GM19397 (cell line): ENCODE results near the gene LBX1.

Experiments used
- ATAC-seq: cut with Tn5 transposase; IDR thresholded peaks from one replicate; pipeline ENCODE4 v1.9.1; 2021; ENCODE audit warnings: mild to moderate bottlenecking, moderate library complexity; ENCODE audit not compliant: unreplicated experiment

Gene LBX1

DNA sequence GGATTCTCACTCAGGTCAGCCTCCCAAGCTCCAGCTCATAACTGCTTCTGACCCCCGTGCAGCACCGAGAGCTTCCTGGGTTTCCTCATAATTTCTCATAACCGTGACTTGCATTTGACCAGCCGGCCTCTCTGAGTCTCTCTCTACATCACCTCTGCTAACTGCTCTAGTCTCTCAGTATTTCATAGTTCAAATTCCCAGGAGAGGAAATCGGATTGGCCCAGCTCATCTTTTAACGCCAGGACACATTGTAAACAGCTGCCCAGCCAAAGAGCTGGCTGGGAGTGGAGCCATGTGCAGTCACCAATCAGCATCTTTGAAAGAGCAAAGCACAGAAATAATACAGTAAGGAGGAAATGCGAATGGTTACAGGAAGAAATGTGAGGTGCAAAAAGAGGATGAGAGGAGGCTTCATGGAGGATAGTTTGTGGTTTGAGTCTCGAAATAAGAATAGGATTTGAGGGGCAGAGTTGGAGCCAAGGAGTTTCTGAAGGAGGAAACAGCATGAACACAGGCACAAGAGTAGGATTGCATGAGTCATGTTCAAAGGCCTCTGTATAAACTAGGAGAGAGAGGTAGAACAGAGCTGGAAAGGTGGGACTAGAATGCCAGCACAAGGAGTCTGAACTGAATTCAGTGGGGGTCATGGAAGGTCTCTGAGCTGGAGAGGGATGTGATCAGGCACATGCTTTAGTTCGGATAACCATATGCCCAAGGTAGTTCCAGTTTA, 15.2 kb upstream of the LBX1 start:
- ATAC-seq: no peak

DNA sequence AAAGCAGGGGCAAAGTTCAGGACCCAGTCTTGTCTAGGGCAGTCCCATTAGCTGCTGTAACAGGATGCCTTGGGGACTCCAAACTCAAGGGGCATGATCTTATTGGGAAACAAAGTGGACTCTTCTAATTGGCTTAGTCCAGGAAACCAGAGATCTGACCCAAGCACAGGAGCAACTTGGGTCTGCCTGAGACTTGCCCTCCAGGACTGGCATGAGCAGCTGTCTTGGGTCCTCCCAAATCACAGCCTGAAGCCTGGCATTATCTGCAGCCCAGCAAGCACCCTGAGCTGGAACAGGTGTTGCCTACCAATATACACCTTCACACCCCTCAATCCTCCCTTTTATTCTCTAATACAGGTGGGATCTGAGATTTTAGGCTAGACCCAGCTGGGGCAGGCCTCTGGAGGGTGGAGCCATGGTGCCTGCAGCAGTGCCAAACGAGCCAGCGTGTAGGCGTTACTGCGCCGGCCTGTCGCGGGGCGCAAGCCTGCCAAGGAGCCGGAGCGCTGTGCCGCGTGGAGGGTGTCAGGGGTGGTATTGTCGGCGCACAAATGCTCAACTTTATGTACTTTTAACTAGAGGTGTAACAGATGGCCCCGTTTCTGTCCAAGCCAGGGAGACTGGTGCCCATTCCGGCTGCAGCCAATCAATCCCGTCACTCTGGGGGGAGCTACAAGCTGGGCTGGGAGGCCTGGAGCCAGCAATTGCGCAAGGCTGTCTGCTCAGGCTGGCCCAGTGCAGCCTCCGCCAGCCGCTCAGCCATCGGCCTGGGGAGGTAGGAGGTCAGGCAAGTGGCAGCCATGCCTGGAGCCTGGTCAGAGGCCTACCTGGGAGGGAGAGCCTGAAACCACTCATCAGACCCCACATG, 12.8 kb upstream of the LBX1 start:
- no peak for ATAC-seq

- no peak for ATAC-seq
Measured at GRCh38 chr10:101238732-101239105, 9.5 kb upstream of the LBX1 start.

- ATAC-seq: no peak
Measured at GRCh38 chr10:101237982-101238731, 8.9 kb upstream of the LBX1 start.

DNA sequence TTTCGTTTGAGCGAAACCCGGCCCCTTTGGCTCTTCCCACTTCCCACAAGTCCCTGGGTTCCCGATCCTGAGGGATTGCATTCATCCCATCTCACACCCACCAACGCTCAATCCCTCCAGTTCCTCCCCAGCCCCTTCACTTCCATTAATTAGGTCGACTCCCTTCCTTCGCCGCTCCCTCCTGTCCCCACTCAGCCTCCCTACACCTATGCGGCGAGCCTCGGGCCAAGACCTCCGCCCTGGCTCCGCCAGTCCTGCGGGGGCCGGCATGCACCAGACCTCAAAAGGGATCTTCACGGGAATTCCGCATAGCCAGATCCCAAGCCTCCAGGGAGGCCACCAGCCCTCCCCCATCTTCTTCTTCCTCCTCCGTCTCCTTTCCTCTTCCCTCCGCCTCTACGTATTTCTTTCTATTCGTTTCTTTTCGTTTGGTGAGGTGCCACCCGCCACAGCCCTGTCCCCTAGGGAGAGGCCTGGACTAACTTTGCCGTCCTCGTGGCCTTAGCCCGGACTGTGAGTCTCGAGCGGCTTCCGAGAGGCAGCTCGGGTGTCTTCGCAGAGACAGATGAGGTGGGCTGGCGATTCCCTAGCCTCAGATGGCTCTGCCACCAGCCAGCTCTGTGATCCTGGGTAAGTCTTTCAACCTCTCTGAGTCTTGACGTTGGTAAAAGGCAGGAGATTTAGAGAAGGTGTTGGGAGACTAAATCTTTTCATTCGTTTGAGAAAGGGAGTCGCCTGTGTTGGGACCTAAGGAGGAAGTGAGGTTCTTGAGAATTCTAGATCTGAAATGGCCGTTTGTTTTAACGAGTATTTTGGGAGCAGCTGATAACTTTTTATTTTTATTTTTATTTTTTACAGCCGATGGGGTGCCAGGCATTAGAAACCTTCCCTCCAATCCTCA, 8.1 kb upstream of the LBX1 start:
- no peak for ATAC-seq

DNA sequence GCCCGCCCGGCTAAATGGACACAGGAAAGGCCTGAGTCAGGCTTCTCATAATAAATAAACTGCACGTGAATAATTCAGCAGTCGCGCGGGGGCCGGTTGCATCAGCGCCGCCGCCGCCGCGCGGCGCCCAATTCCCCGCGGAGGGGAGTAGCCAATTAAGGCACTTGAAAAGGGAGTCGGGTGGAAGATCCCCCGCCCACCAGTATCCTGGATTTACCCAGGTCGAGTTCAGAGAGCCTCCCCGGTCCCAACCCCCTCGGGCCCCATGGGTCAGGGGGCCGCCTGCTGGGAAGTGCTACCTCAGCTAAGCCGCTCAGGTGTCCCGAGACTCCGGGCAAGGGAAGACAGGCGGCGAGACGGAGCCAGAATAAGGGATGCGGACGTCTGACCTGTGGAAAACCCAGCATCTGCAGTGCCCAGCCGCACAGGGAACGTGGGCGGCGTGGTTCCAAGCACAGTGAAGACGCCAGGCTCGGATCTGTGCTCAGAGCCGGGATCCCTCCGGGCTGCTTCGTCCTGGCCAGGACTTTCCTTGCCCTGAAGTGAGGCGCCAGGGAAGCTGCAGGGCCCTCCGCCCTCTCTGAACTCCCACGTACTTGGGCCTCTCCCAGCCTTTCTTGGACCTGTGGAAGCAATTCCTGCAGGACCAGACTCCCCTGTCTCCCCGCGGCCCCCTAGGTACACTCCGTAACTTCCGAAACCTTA, 7.3 kb upstream of the LBX1 start:
- no peak for ATAC-seq

DNA sequence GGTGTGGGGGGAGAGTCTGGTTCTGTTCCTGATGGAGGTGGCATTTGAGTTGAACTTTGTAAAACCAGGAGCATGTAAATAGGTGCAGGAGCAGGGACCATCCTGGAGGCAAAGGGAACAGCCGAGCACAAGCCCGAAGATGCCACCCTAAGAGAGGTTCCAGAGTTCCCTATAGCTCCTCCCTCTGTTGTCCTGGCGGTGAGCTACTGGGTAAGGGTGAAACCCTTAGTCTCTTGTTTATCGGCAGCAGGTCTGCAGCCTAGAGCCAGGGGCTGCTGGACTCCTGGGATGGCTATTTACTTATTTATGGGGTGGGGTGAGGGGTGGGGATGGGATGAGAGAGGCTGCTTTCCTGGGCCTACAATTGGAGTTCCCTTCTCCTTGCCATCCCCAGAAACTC, 6.5 kb upstream of the LBX1 start:
- no peak for ATAC-seq

DNA sequence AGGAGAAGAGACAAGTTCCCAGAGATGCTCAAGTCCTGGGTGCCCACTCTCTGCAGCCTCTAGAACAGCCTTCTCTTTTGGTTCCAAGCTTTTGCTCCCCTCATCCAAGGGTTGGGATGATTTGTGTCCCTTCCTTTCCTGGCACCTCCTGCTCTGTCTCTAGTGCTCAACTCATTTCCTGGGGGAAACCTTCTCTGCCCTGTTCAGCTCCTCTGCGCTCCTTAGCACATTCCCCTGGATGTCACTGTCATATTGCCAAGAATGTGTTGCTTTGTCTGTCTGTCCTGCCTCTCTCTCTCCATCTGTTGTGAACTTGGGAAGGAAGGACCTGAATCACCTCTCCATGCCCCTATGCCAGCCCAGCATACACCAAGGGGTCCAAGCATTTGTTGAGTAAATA, 5.1 kb upstream of the LBX1 start:
- no peak for ATAC-seq

GRCh38 chr10:101233863-101234262, 4.6 kb upstream of the LBX1 start:
- ATAC-seq: no peak

DNA sequence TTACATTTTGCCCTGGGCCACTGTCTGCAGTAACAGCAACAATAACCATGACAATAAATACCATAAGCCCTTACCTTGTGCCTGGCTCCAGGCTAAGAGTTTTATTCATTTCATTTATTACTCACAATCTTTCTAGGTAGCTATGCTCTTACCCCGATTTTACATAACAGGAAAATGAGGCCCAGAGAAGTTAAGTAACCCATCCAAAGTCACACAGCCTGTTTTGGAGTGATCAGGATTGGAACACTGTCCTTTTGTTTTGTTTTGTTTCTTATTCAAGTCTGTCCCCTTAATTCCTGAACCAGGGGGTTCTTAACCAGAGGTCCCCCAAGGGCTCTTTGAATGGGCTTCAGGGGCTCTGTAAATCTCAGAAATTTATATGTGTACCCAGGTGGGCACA, 4.2 kb upstream of the LBX1 start:
- ATAC-seq: no peak

DNA sequence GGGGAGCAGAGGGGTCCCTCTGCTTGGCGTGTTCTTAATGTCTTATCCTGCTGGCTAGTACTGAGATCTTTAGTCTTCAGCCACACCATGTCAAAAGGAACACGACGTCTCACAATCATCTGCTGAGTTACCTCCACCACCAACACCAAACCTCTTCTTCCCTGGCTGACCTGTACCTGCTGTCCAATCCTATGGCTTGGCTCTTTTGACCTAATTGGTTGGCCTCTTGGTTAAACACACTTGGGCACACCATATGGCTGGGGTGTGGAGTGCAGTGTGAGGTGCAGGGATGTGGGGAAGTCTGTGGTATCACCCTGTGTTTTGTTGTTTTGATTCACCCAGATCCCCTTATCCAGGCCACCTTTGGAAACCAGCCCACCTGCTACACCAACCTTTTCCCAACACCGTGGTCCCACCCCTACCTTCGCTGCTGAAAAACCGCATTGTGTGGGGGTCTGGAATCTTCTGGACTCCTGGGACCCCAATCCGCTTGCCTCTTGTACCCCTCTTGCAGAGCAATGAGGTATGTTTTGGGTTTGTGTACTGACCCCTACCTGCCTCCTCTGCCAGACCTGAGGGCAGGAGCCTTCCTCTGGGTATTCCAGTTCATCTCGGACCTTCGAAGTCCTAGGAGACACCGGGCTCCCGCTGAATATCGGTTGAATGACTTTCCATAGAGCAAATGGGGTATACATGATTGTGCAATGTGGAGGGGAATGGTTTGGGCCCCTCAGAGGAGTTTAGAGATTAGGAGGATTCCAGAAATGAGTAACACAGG, 2.8 kb upstream of the LBX1 start:
- ATAC-seq: no peak

DNA sequence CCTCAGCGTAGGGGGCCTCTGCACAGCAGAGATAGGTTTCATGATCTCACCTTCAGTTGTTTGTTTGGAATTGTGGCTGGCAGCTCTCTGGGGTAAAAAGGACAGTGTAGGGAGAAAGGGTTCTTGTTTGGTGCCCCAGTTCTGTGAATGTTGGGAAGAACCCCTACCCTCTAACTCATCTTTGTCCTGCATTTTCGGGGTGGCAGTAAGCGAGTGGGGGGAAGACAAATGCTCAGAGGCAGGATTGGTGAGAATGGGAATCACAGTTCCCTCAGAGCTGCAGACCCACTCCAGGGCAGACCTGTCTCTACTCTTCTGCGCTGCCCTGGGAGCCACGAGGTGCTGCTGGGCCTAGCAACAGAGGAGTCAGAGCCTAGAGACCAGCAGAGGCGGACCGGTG, 1.8 kb upstream of the LBX1 start:
- no peak for ATAC-seq

GRCh38 chr10:101230183-101230917, 1.1 kb upstream of the LBX1 start:
- ATAC-seq: no peak

DNA sequence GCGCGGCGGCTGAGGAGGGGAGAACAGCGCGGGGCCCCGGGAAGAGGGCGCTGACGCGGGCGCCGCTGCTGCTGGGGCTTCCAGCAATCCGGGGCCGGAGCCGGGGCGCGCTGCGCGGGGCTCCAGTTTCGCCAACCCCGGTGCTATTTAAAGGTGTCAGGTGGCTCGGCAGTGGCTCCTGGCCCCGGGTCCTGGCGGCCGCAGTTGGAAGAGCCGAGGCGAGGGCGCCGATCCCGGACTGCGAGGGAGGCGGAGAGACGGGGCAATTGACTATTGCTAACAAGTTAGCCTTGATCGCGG, 347 bp downstream of the LBX1 start:
- no peak for ATAC-seq

- no peak for ATAC-seq
Measured at GRCh38 chr10:101228153-101228965, 904 bp downstream of the LBX1 start.

DNA sequence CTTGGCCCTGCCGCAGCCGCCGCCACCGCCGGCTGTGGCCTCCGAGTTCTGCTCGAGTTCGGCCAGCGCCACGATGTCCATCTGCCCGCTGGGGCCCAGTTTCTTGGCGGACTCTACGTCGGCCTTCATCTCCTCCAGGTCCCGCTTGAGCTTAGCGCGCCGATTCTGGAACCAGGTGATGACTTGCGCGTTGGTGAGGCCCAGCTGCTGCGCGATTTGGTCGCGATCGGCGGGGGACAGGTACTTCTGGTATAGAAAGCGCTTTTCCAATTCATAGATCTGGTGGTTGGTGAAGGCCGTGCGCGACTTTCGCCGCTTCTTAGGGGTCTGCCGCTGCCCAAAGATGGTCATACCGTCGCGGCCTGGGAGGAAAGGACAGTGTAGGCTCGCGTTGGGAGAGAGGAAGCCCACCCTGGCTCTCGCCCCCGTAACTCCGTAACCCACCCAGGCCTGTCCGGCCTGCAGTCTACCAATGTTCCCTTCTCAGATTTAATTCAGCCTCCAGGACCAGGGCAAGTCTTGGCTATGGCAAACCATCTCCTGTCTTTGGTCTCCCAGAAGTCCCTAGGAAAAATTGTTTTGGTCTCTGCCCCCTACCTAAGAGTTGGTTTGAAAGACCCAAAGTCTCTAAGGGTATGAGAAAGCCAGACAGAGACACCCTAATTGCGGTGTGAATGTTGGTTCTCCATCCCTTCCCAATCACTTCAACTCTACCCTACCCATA, 1.7 kb downstream of the LBX1 start:
- no peak for ATAC-seq
